HCT116 (cell line): ENCODE measurements around the gene WNK1. TPM values are rescaled to one million over a fixed set of nuclear protein-coding genes. Genes with fewer than 3 reads are reported as not detected.

Source experiments
- ATAC-seq: fragments of 200-7000 bp; cut with Tn5 transposase; 2 replicates; pipeline ENCODE4 v1.9.1; 2020; ENCODE audit warnings: mild to moderate bottlenecking, moderate library complexity
- Bru-seq: library from RNA; stranded (reverse); fragments of 400-500 nt; gene quantifications from one replicate; lab custom pipeline; 2021; lab: Mats Ljungman, UMichigan
- BruChase-seq, 2 experiments: library from RNA; stranded (reverse); fragments of 400-500 nt; gene quantifications; one replicate each; lab custom pipeline; 2021; lab: Mats Ljungman, UMichigan
- BruUV-seq: library from RNA; stranded (reverse); fragments of 400-500 nt; replicated peaks from 2 replicates; lab custom pipeline; 2021; lab: Mats Ljungman, UMichigan
- CTCF ChIA-PET: fragments of 300-600 bp; sonication (Branson Sonifier 250); formaldehyde crosslinking; loops from one replicate; lab custom pipeline; 2021; ENCODE audit warnings: antibody characterized with exemption; lab: Charles Lee
- POLR2A ChIA-PET: fragments of 300-600, 350-600 bp; sonication (Branson Sonifier 250); formaldehyde crosslinking; loops from one replicate; lab custom pipeline; 2021; ENCODE audit warnings: antibody characterized with exemption; lab: Charles Lee
- RAD21 ChIA-PET, 2 experiments: fragments of 300-600 bp; sonication (Branson Sonifier 250); formaldehyde crosslinking; loops; one replicate each; lab custom pipeline; 2023; ENCODE audit warnings: low total read pairs in 2 of 2; ENCODE audit not compliant: uncharacterized antibody in 2 of 2, unreplicated experiment in 2 of 2, low non-redundant PET in 1 of 2; lab: Charles Lee
- DNase-seq: peaks from one replicate; pipeline ENCODE4 v3.0.0-alpha.2; 2010; ENCODE audit warnings: low read depth, low spot score
- H2AFZ ChIP-seq: fragments of 200-600 bp; shearing (Covaris generic), sonication (generic); 2 replicates; pipeline ENCODE4 v1.6.1; 2017; ENCODE audit warnings: low read depth, mixed run types, mixed read lengths, antibody characterized with exemption, low read length; ENCODE audit not compliant: poor library complexity, severe bottlenecking
- H3K27ac ChIP-seq: 2 replicates; pipeline ENCODE4 v1.5.1; 2012; ENCODE audit warnings: low read depth, low read length
- H3K27me3 ChIP-seq: fragments of 200-600 bp; sonication (generic); 2 replicates; pipeline ENCODE4 v1.6.1; 2016; ENCODE audit warnings: mixed run types, low read length, mixed read lengths; ENCODE audit not compliant: insufficient read depth
- H3K36me3 ChIP-seq, 2 experiments: fragments of 200-500 bp in 1 of 2; fragments of 200-600 bp in 1 of 2; sonication (Bioruptor generic) in 1 of 2; sonication (generic) in 1 of 2; 2 replicates each; pipeline versions ENCODE4 v1.5.1 to v1.6.1; 2014 to 2016; ENCODE audit warnings: low read length in 2 of 2, inconsistent platforms in 1 of 2, mixed read lengths in 1 of 2, mixed run types in 1 of 2; ENCODE audit not compliant: insufficient read depth in 2 of 2, control insufficient read depth in 1 of 2
- H3K4me1 ChIP-seq, 2 experiments: fragments of 200-600 bp in 1 of 2; sonication (generic) in 1 of 2; 2 replicates each; pipeline versions ENCODE4 v1.5.1 to v1.6.1; 2012 to 2017; ENCODE audit warnings: low read length in 2 of 2, inconsistent platforms in 1 of 2, mild to moderate bottlenecking in 1 of 2, mixed read lengths in 1 of 2, mixed run types in 1 of 2, moderate library complexity in 1 of 2; ENCODE audit not compliant: insufficient read depth in 2 of 2, control insufficient read depth in 1 of 2
- H3K4me2 ChIP-seq: fragments of 200-600 bp; sonication (generic); 2 replicates; pipeline ENCODE4 v1.6.1; 2017; ENCODE audit warnings: mixed run types, low read length, mixed read lengths
- H3K4me3 ChIP-seq, 2 experiments: fragments of 200-600 bp in 1 of 2; sonication (generic) in 1 of 2; replicated peaks in 1 of 2; 2 replicates each; pipeline ENCODE4 v1.5.1; 2011 to 2016; ENCODE audit warnings: low read length in 2 of 2, control low read depth in 1 of 2, low read depth in 1 of 2, mild to moderate bottlenecking in 1 of 2, mixed read lengths in 1 of 2, mixed run types in 1 of 2
- H3K79me2 ChIP-seq: fragments of 200-600 bp; sonication (generic); 2 replicates; pipeline ENCODE4 v1.6.1; 2017; ENCODE audit warnings: mild to moderate bottlenecking, mixed run types, low read length, moderate library complexity, mixed read lengths; ENCODE audit not compliant: insufficient read depth
- H3K9ac ChIP-seq: fragments of 200-600 bp; sonication (generic); 2 replicates; pipeline ENCODE4 v1.6.1; 2016; ENCODE audit warnings: low read length, mixed read lengths
- H3K9me2 ChIP-seq: fragments of 200-600 bp; sonication (generic), shearing (Covaris generic); 2 replicates; pipeline ENCODE4 v1.6.1; 2017; ENCODE audit warnings: mixed run types, mild to moderate bottlenecking, moderate library complexity; ENCODE audit not compliant: insufficient read depth
- H3K9me3 ChIP-seq, 2 experiments: fragments of 200-500 bp in 1 of 2; fragments of 200-600 bp in 1 of 2; sonication (Bioruptor generic) in 1 of 2; sonication (generic) in 1 of 2; 2 replicates each; pipeline ENCODE4 v1.6.1; 2014 to 2017; ENCODE audit warnings: low read length in 2 of 2, mixed read lengths in 2 of 2, inconsistent platforms in 1 of 2, low read depth in 1 of 2, mild to moderate bottlenecking in 1 of 2, mixed run types in 1 of 2, moderate library complexity in 1 of 2; ENCODE audit not compliant: control insufficient read depth in 1 of 2, insufficient read depth in 1 of 2
- H4K20me1 ChIP-seq: fragments of 200-600 bp; sonication (generic), shearing (Covaris generic); 2 replicates; pipeline ENCODE4 v1.6.1; 2017; ENCODE audit warnings: mixed run types, mild to moderate bottlenecking, moderate library complexity; ENCODE audit not compliant: insufficient read depth
- CTCF ChIP-seq, 3 experiments: fragments of 200-600 bp in 1 of 3; sonication (generic) in 1 of 3; IDR thresholded peaks in 2 of 3; conservative IDR thresholded peaks in 1 of 3; 2 replicates each; pipeline ENCODE4 v1.5.1; 2012 to 2017; ENCODE audit warnings: low read depth in 2 of 3, low read length in 2 of 3, antibody characterized with exemption in 1 of 3, borderline replicate concordance in 1 of 3, control low read depth in 1 of 3, mild to moderate bottlenecking in 1 of 3, mixed read lengths in 1 of 3, mixed run types in 1 of 3, moderate library complexity in 1 of 3; ENCODE audit not compliant: insufficient read depth in 1 of 3
- EGR1 ChIP-seq: IDR thresholded peaks from 2 replicates; pipeline ENCODE4 v1.6.1; 2012; ENCODE audit warnings: low read depth
- ELF1 ChIP-seq: IDR thresholded peaks from 2 replicates; pipeline ENCODE4 v1.6.1; 2012; ENCODE audit warnings: low read depth, borderline replicate concordance
- EZH2 ChIP-seq: fragments of 200-600 bp; sonication (generic); IDR thresholded peaks from 2 replicates; pipeline ENCODE4 v1.6.1; 2017; ENCODE audit warnings: antibody characterized with exemption, mixed run types
- FOSL1 ChIP-seq: IDR thresholded peaks from 2 replicates; pipeline ENCODE4 v1.6.1; 2012; ENCODE audit warnings: low read depth
- POLR2A ChIP-seq: IDR thresholded peaks from 2 replicates; pipeline ENCODE4 v1.7.0; 2011; ENCODE audit warnings: borderline replicate concordance; ENCODE audit not compliant: insufficient read depth, insufficient read length; ENCODE audit errors: extremely low read depth
- RAD21 ChIP-seq: IDR thresholded peaks from 2 replicates; pipeline ENCODE4 v1.6.1; 2012; ENCODE audit warnings: low read depth, mild to moderate bottlenecking
- SIN3A ChIP-seq: IDR thresholded peaks from 2 replicates; pipeline ENCODE4 v1.6.1; 2012; ENCODE audit warnings: low read depth
- SRF ChIP-seq: IDR thresholded peaks from 2 replicates; pipeline ENCODE4 v1.6.1; 2012; ENCODE audit warnings: low read depth
- TCF7L2 ChIP-seq: IDR thresholded peaks from 2 replicates; pipeline ENCODE4 v1.7.0; 2011; ENCODE audit warnings: borderline replicate concordance, inconsistent platforms; ENCODE audit not compliant: insufficient read depth, insufficient read length; ENCODE audit errors: extremely low read depth
- YY1 ChIP-seq: IDR thresholded peaks from 2 replicates; pipeline ENCODE4 v1.6.1; 2011; ENCODE audit warnings: low read length, low read depth, moderate library complexity, mild to moderate bottlenecking; ENCODE audit not compliant: insufficient replicate concordance; ENCODE audit errors: extremely low read depth
- ZFX ChIP-seq: fragments of 450-650 bp; IDR thresholded peaks from 2 replicates; pipeline ENCODE4 v1.6.1; 2017
- ZNF274 ChIP-seq: fragments of 200-500 bp; sonication (Bioruptor generic); IDR thresholded peaks from 2 replicates; pipeline ENCODE4 v1.6.1; 2014; ENCODE audit warnings: mild to moderate bottlenecking, low read depth, low read length, inconsistent platforms
- intact Hi-C: fragments of 100-400 bp; cut with micrococcal nuclease; formaldehyde crosslinking; loops from 2 replicates; pipeline ENCODE4 v1.10.0; 2022
- long read RNA-seq: library from polyadenylated mRNA; unstranded; transcript quantifications from one replicate; pipeline ENCODE4 v2.0.0, GENCODE V29; 2021; ENCODE audit not compliant: unreplicated experiment
- polyA plus RNA-seq: library from polyadenylated mRNA; unstranded; fragments of >200 nt; gene quantifications from 2 replicates; pipeline ENCODE4 v1.2.1, GENCODE V29; 2012; ENCODE audit warnings: missing spikeins
- total RNA-seq: library from RNA; stranded (reverse); gene quantifications from one replicate; pipeline ENCODE4 v1.2.1, GENCODE V29; 2021; ENCODE audit not compliant: unreplicated experiment
- TF ChIP-seq, protein P1 (sequence below): IDR thresholded peaks from 2 replicates; pipeline ENCODE4 v1.6.1; 2012
- TF ChIP-seq, protein P2 (sequence below): IDR thresholded peaks from 2 replicates; pipeline ENCODE4 v1.6.1; 2012; ENCODE audit warnings: low read depth
- TF ChIP-seq, protein P3 (sequence below): IDR thresholded peaks from 2 replicates; pipeline ENCODE4 v1.6.1; 2012

Gene WNK1
- total RNA-seq, result 81.0 TPM
- 47.9 and 53.0 TPM in 2 replicates for polyA plus RNA-seq
- percentile 86 among the genes with signal in this experiment for Bru-seq, nascent RNA
- percentile 90 among the genes with signal in this experiment for BruChase-seq, experiment 1, labeled RNA remaining after a 6-hour chase
- BruChase-seq, experiment 2, labeled RNA remaining after a 2-hour chase, result percentile 82 among the genes with signal in this experiment
- long read RNA-seq, partial matches to known transcripts, result 46 of 68 reads
- long read RNA-seq, other reads (novel, unspliced or antisense), result 21 of 68 reads

GRCh38 chr12:751999-752694, at the start of gene WNK1:
Gene WNK1 (plus strand): TSS chr12:752579. CDS start chr12:753566, 987 bp downstream.
- ChIA-PET RAD21 (interaction anchor here (0.6 to 1.3 kb wide), 5 partner anchors 8 to 806 kb away, joined by 3 to 4 read pairs (median 4); no protein-coding TSS in a partner anchor), CTCF (interaction anchor here (0.6 to 3.2 kb wide), 16 partner anchors 9 to 341 kb away, joined by 3 to 41 read pairs (median 4); partner anchors contain the start of gene RAD52), POLR2A (interaction anchor here (0.8 to 2.3 kb wide), 6 partner anchors 8 to 181 kb away, joined by 3 to 23 read pairs (median 6); no protein-coding TSS in a partner anchor)
- Histone ChIP-seq H3K79me2 (peaks cover 43% of the 10 kb centered on the region), H4K20me1 (peaks cover 21% of the 10 kb centered on the region; the same call in 1 of the 2 replicates), H3K9me3 (no peaks in the 10 kb centered on the region), H3K9ac (peak within 1 kb of the TSS; percentile 75), H3K27ac (peak within 1 kb of the TSS; percentile 75), H3K9me2 (no peaks in the 10 kb centered on the region), H3K4me1 (peaks cover 15 to 35% of the 10 kb centered on the region in 2 experiments; a peak in 3 of 4 replicates), H3K4me3 (peak within 1 kb of the TSS; percentile 75), H2AFZ (peak within 1 kb of the TSS; percentile 95), H3K36me3 (peaks cover 0 to 3% of the 10 kb centered on the region in 2 experiments; a peak in 1 of 4 replicates), H3K4me2 (peak within 1 kb of the TSS; percentile 91), H3K27me3 (no peaks in the 10 kb centered on the region)
- DNase-seq, result peak; percentile 97
- BruUV-seq, result no TSS peak
- intact Hi-C loops, result loop anchor here (1.0 to 5.0 kb wide), 4 partner anchors 110 to 197 kb away; partner anchors contain the start of gene RAD52
- peak; percentile 76 for ATAC-seq
- TF ChIP-seq ELF1 (peak; percentile 71; the same call in 1 of the 2 replicates), SIN3A (no peak), SRF (no peak), TCF7L2 (no peak), EGR1 (peak; percentile 25; the same call in 1 of the 2 replicates), CTCF (IDR thresholded peaks at IDR 0.05 in 2 of 3, conservative IDR thresholded peaks at IDR 0.05 in 1 of 3; ENCODE audit: borderline replicate concordance in 1 of 3, insufficient read depth in 1 of 3, low read depth in 2 of 3, low read length in 2 of 3) (no peak), YY1 (peak; percentile 68), FOSL1 (no peak), POLR2A (peak; percentile 82), ZNF274 (no peak), RAD21 (no peak), EZH2 (no peak), ZFX (no peak)
- TF ChIP-seq, protein P1, sequence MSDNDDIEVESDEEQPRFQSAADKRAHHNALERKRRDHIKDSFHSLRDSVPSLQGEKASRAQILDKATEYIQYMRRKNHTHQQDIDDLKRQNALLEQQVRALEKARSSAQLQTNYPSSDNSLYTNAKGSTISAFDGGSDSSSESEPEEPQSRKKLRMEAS, result peak; percentile 11; the same call in 1 of the 2 replicates
- TF ChIP-seq, protein P2, sequence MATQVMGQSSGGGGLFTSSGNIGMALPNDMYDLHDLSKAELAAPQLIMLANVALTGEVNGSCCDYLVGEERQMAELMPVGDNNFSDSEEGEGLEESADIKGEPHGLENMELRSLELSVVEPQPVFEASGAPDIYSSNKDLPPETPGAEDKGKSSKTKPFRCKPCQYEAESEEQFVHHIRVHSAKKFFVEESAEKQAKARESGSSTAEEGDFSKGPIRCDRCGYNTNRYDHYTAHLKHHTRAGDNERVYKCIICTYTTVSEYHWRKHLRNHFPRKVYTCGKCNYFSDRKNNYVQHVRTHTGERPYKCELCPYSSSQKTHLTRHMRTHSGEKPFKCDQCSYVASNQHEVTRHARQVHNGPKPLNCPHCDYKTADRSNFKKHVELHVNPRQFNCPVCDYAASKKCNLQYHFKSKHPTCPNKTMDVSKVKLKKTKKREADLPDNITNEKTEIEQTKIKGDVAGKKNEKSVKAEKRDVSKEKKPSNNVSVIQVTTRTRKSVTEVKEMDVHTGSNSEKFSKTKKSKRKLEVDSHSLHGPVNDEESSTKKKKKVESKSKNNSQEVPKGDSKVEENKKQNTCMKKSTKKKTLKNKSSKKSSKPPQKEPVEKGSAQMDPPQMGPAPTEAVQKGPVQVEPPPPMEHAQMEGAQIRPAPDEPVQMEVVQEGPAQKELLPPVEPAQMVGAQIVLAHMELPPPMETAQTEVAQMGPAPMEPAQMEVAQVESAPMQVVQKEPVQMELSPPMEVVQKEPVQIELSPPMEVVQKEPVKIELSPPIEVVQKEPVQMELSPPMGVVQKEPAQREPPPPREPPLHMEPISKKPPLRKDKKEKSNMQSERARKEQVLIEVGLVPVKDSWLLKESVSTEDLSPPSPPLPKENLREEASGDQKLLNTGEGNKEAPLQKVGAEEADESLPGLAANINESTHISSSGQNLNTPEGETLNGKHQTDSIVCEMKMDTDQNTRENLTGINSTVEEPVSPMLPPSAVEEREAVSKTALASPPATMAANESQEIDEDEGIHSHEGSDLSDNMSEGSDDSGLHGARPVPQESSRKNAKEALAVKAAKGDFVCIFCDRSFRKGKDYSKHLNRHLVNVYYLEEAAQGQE, result no peak
- TF ChIP-seq, protein P3, sequence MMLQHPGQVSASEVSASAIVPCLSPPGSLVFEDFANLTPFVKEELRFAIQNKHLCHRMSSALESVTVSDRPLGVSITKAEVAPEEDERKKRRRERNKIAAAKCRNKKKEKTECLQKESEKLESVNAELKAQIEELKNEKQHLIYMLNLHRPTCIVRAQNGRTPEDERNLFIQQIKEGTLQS, result no peak
